Epidermal melanocyte (primary cell): ENCODE data around the gene PRG2.
"Not testable (repeated sequence)": the region's sequence is repeated elsewhere in the genome, so short reads cannot be mapped to it uniquely, and the experiment has no call there.

Experiments used
- DNase-seq: peaks from one replicate; pipeline ENCODE4 v3.0.0; 2011; ENCODE audit warnings: low spot score; ENCODE audit not compliant: insufficient read length

PRG2 gene

GRCh38 chr11:57348636-57349313 is 41.7 kb downstream of the PRG2 start:
- DNase-seq, result no peak

- no peak for DNase-seq
These were observed 42.4 kb downstream of the PRG2 start for GRCh38 chr11:57348052-57348451.

GRCh38 chr11:57347336-57347735 is 43.1 kb downstream of the PRG2 start:
- no peak for DNase-seq

GRCh38 chr11:57345555-57346211 is 44.8 kb downstream of the PRG2 start:
- DNase-seq, result peak; percentile 86

GRCh38 chr11:57344826-57345225 is 45.6 kb downstream of the PRG2 start:
- no peak for DNase-seq

- no peak for DNase-seq
These were observed 46.6 kb downstream of the PRG2 start for GRCh38 chr11:57343825-57344224.

- no peak for DNase-seq
These were observed 47.7 kb downstream of the PRG2 start for GRCh38 chr11:57342702-57343101.

GRCh38 chr11:57341250-57341808 is 49.1 kb downstream of the PRG2 start:
- no peak for DNase-seq

GRCh38 chr11:57340039-57340615 is 50.3 kb downstream of the PRG2 start:
- no peak for DNase-seq

GRCh38 chr11:57339328-57339727 is 51.1 kb downstream of the PRG2 start:
- DNase-seq, result no peak

GRCh38 chr11:57338142-57338541 is 52.3 kb downstream of the PRG2 start, which contains the start of gene P2RX3:
Gene P2RX3, plus strand, starts transcription at chr11:57338352. Its CDS starts 199 bp downstream, at chr11:57338551.
- DNase-seq, result no peak

GRCh38 chr11:57336856-57337255 is 53.6 kb downstream of the PRG2 start:
- DNase-seq, result not testable (repeated sequence)
